Measurements from ENCODE around the gene DNAJC22.
"Not testable (repeated sequence)": the region's sequence is repeated elsewhere in the genome, so short reads cannot be mapped to it uniquely, and the experiment has no call there.

Gene DNAJC22

DNA sequence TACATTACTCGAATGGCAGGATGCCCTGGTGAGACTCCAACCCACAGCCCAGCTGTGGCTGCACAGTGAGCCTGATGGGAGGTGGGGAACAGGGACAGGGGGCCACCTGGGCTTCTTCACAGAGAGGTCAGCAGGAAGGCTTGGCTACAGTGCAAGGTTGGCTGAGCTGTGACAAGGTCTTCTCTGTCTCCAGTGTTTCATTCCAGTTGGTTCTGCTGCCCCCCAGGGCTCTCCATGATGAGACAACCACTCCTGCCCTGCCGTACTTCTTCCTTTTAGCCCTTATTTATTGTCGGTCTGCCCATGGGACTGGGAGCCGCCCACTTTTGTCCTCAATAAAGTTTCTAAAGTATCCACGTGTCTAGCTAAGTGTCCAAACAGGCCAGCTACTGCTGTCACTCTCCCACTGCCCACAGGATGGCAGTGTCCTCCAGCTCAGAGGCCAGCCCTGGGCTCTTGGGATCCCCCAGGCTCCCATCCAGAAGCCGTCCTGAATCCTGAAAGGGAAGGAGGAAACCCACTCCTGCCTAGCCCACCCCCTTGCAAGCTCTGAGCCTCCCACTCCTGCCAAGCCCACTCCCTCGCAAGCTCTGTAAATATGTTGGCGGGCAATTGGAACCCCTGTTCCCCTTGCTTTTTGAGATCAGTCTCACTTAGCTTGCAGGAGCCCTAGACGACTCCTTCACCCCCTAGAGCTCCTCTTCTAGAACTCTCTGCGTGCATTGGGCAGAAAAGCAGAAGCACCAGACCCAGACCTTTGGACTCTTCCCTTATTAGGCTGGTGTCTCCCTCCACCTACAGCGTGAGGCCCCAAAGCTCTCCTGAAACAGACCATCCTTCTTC lies 15.1 kb upstream of the DNAJC22 start:
- DNase-seq = no peak

DNA sequence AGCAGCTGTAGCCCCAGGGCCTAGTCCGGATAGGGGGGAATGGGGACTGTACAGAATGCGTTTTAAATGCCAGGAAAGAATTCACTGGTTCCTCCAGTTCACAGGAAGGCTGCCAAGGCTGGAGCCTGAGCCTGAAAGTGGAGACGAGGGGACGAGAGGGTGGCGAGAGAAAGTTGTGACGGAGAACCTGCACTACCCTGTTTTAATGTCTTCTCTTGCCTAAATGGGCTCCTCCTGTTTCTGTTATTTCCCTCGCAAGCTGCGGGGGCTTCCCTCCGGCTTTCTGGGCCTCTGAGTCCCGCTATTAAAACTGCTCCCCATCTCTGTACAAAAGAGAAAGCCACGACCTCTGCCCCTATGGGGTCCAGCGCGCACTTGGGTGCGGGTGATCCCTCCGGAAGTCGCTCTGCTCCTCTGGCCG lies 14.2 kb upstream of the DNAJC22 start:
- DNase-seq = no peak

GRCh38 chr12:49332891-49333371 lies 13.8 kb upstream of the DNAJC22 start:
- no peak for DNase-seq

- not testable (repeated sequence) for DNase-seq
These were observed 12.9 kb upstream of the DNAJC22 start for GRCh38 chr12:49333778-49334177.

DNA sequence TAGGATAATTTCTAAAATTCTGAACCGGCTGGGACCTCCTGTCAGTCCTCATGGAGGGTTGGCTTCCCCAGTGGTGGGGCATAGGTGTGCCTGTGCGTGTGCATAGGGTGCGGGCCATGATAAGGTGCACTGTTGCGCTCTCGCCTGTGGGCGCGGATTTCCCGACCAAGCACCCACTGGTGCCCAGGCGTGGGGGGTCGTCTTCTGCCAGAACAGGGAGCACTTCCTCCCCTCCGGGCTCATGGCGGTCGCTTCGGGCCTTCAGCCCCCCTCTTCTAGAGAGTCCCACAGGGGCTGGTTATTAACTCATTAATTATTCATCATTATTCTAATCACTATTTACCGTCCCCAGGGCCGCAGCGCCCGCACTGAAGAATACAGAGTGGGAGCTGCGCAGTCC lies 12.5 kb upstream of the DNAJC22 start:
- DNase-seq = no peak

- no peak for DNase-seq
These were observed 12.0 kb upstream of the DNAJC22 start for GRCh38 chr12:49334681-49335080.

DNA sequence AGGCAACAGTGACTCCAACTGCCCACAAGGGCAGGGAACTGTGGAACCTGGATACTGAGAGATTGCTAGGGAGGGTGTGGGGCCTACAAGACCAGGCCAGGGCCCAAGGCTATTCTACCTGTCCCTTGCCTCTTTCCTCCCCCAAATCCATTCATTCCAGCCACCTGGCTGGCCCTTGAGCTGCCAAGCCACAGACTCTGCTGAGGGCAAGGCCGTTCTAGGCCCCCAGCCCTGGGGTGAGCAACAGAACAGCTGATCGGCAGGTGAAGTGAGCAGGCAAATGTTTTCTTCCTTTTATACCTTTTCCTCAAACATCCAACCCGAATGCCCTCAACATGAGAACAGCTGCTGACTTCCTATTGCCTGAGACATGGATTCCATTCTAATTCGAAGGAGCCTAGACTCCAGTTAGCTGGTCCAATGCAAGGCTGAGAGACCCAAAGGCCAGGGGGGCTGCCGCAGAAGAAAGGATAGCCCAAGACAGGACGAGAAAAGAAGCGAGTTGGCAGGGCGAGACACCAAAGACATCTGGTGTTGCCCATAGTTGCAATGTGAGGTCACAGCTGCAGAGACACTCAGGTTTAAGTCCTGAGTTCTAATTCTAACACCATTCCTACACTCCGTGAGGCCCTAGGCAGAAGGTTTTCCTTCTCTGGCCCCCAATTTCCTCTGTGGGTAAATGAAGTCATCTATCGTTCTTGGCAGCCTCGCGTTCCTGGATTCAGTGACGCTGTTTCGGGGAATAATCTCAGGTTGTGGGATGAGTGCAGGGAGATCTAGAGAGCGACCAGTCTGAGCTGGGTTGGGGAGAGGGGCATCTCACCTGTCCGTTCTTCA lies 11.4 kb upstream of the DNAJC22 start:
- no peak for DNase-seq

DNA sequence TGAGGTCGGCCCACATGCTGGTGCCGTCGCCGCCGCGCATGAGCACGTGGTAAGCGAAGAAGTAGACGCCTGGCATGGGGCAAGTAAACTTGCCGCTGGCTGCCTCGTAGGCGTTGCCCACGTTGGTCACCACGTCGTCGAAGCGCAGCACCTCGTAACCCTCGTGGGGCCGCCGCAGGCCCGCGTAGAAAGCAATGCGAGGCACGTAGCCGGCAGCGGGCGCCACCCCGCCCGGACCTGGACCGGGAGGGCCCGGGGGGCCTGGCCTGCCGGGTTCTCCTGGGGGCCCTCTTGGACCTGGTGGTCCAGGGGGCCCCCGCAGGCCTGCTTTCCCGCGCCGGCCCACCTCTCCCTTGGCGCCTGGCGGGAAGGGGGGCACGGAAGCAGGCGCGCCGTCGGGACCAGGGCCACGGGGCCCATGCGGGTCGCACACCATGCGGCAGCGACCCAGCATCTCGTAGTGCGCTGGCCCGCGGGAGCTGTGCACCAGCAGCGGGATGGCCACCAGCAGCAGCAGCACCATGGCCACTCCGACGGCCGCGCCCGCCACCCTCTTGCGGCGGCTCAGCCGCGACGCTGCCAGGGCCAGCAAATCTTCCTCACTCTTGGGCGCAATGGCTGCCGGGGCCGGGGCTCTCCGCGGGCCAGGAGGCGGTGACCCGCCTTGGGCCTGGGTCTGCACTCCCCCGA lies 10.6 kb upstream of the DNAJC22 start:
- DNase-seq = no peak

- DNase-seq = peak; percentile 83 to 89
These were observed 9.8 kb upstream of the DNAJC22 start, which contains the start of gene C1QL4 for GRCh38 chr12:49336645-49337584. C1QL4 (minus strand) TSS chr12:49337188; CDS start chr12:49336477, 711 bp downstream.

DNA sequence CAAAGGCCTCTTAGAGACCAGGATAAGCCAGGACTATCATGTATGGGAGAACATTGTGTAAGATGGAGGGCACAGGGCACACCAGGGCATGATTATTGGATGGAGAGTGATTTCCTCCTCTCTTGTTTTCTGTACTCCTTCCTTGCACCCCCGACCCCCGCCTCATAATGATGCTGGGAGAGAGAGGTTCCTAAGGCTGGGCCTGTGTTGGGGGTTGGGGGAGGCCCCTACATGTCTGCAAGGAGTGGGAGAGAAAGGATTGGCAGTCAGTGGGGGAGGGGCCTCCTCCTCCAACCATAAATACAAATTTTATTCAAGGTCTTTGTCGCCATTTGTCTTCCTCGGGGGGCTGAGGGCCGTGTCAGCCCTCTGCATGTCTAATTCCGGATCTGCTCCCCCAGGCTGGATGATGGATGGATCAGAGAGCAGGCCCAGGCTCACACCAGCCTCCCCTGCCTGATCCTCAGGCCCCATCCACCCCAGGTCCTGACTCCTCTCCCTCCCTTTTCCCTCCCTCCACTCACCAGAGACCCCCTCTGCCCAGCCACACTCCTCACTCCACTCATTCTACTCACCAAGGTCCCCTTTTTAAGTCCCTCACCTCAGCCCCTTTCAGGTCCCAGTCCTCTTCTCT lies 7.7 kb upstream of the DNAJC22 start:
- DNase-seq = no peak

DNA sequence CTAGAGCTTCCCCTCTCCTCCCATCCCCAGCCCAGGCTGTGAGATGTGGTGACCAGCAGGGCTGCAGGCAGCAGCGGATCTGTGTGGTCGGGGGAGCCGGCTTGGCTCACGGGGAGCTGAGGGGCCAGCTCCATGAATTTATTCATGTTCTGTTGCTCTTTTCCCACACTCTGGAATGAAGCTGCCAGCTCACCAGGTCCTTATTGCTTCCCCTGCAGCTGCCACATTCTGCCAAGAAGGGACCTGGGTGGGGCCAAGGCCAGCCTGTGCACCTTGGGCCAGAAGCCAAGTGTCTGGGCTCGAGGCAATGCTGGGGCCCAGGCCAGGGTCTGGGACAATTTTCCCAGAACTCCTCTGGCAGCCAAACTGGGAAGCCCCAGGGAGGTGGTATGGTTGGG lies 7.2 kb upstream of the DNAJC22 start:
- no peak for DNase-seq

DNA sequence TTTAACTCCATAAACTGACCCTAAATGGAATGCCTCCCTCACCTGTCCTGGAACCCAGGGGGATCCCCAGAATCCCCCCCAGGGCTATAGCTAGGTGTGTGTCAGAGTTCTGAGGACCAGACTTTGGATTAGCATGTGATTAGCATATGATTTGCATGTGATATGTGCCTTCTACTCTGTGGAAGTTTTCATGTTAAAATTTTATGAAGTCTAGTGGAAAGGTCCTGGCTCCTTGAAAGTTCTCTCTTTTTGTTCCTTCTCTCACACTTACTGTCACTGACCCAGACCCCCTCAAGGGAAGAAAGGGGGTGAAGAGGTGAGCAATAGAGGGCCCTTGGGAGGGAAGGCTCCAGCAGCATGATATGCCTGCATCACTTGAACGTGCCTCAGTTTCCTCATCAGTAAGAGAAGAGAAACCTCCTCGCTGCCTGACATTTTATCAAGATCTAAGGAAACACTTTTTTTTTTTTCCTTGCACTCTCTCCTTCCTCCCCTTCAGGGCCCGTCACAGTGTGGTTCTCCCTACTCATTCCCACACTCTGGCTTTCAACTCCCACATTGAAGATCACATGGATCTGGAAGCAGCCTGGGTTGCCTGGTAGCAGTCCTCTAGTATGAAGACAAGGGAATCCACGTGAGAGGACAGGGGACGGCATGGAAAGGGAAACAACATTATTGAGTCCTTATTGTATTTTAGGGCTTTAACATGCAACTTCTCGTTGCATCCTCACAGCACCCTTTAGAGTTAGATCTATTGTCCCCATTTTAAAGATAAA lies 6.4 kb upstream of the DNAJC22 start:
- no peak for DNase-seq

DNA sequence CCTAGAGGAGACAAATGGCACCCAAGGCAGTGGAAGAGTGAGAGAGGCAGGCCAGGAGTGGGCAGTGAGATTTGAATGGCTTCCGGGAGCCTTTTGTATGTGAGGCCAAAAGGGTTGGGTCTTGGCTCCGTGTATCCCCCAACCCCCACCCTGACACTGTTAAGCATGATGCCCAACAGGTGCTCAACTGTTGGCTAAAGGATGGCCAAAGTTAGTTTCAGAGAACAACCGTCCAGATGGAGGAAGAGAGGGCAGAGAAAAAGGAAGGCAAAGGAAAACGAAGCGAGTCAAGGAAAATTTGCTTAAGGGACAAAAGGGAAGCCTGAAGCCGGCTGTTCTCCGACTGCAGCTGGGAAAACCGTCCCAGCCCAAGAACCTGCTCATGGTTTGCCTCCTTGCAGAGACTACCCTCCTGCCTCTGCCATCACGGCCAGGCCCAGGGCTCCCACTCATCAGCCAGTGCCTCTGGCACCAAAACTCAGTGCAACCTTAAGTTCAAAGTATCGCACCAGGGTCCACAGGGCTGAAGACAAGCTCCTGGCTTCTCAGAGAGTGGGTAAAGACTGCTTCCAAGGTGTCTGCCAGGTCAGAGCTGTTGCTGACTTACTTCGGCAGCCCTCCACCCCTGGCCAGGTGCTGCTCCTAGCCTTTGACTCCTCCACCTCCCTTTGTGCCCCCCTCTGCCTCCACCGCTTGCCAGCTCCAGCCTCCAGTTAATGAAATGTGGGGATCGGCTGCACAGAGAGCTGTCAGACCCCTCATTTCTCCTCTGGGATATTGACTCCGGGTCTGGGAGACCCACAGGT lies 5.5 kb upstream of the DNAJC22 start:
- DNase-seq = no peak

- no peak for DNase-seq
These were observed 5.0 kb upstream of the DNAJC22 start for GRCh38 chr12:49341777-49342065.

DNA sequence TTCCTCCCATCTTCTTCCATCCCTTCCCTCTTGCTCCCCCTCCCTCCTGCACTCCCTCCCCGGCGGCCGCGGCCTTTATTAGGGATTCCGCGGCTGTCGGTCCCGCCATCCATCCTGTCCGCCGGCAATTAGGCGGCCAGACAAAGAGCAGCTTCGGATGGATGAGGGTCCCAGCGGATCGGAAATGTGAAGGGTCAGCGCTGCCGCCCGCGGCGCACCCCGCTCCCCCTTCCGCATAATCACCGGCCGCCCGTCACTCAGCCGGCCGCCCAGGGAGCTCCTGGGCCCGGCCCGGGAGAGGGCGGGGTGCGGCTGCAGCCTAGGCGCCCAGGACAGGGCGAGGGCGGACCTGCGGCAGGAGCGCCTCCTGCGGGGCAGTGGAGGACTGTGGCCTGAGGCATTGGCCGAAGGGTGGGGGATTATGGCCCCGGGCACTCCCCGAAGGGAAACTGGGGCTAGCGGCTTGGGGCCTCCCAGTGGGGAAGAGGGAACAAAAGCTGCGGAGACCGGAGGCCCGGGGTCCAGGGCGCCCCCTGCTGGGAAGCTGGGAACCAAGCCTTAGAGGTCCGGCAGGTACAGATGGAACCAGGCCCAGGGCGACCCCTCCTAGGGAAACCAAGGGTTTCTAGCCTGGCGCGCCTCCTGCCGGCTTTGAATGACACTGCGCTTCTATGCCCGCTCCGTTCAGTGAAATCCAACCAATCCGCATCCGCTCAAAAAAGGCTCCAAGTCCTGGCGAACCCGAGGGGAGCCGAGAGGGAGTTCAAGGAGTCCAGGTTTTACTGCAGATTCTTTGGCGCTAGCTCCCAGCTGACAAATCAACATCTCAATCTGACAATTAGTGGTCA lies 4.4 kb upstream of the DNAJC22 start:
- DNase-seq = peak; percentile 81

DNA sequence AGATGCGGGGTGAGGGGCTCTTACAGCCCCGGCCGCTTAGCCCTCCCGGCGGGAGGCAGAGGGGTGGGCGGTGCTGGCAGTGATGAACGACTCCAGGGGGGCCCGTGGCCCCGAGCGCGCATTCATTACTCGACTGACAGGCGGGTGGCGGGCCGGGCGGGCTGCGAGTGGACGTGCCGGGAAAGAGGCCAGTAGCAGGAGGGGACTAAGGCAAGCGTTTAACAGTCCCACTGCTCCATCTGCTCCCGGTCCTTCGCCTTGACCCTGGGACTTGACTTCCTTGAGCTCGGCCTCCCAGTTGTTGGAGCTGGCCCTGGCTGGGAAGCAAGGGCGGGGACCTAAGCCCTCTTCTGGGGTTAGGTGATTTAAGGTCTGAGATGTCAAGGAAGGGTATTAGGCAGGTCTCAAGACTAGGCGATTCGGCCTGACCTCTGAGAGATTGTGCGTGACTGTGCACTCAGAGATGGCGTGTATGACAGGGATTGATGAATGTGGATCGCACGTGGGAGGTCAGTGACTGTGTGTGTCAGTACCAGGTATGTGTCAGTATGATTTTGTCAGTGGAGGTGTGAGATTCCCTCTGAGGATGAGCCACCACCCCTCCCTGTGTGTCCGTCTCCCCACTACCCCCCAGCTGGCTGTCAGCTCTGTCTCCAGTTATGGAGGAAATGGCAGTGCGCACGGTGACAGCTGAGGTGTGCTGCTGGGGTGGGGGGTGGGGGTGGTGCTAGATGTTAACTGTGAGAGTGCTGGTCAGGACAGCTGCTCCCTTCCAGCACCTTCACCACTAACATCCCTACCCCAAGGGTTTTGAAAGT lies 3.6 kb upstream of the DNAJC22 start:
- no peak for DNase-seq

- no peak for DNase-seq
These were observed 2.1 kb upstream of the DNAJC22 start for GRCh38 chr12:49344486-49345050.
